Small intestine (tissue), 7 donors: ENCODE measurements around the gene CKAP2L. TPM values are rescaled to one million over a fixed set of nuclear protein-coding genes. Genes with fewer than 3 reads are reported as not detected.

ENCODE experiments used
- DNase-seq, 2 donors: peaks; one replicate each; pipeline versions ENCODE4 v3.0.0 to v3.0.0-alpha.2; 2013
- FAIRE-seq: peaks from 2 replicates; lab custom pipeline; 2012; peaks lifted over from hg19 to GRCh38; lab: Jason Lieb, UNC
- H3K27ac ChIP-seq, 3 donors: one replicate each; pipeline ENCODE4 v1.5.1; 2013; ENCODE audit warnings: low read length in 2 of 3, mild to moderate bottlenecking in 2 of 3, control low read depth in 1 of 3, inconsistent platforms in 1 of 3, low read depth in 1 of 3, moderate library complexity in 1 of 3
- H3K27me3 ChIP-seq, 3 donors: one replicate each; pipeline ENCODE4 v1.6.1; 2013; ENCODE audit warnings: low read length in 3 of 3, inconsistent platforms in 1 of 3; ENCODE audit not compliant: control insufficient read depth in 3 of 3, insufficient read depth in 3 of 3
- H3K36me3 ChIP-seq, 3 donors: one replicate each; pipeline ENCODE4 v1.6.1; 2013; ENCODE audit warnings: low read length in 3 of 3, inconsistent platforms in 1 of 3, low read depth in 1 of 3, mild to moderate bottlenecking in 1 of 3, moderate library complexity in 1 of 3; ENCODE audit not compliant: control insufficient read depth in 3 of 3, insufficient read depth in 2 of 3
- H3K4me1 ChIP-seq, 3 donors: one replicate each; pipeline ENCODE4 v1.6.1; 2013; ENCODE audit warnings: low read length in 2 of 3, inconsistent platforms in 1 of 3, low read depth in 1 of 3, mild to moderate bottlenecking in 1 of 3, moderate library complexity in 1 of 3; ENCODE audit not compliant: control insufficient read depth in 3 of 3, insufficient read depth in 2 of 3
- H3K4me3 ChIP-seq, 3 donors: one replicate each; pipeline ENCODE4 v1.5.1; 2013; ENCODE audit warnings: low read length in 3 of 3, control low read depth in 1 of 3, inconsistent platforms in 1 of 3, low read depth in 1 of 3, mild to moderate bottlenecking in 1 of 3, moderate library complexity in 1 of 3
- H3K9me3 ChIP-seq, 2 donors: one replicate each; pipeline ENCODE4 v1.6.1; 2013; ENCODE audit warnings: low read depth in 1 of 2, low read length in 1 of 2; ENCODE audit not compliant: control insufficient read depth in 2 of 2, insufficient read depth in 1 of 2
- WGBS, 3 donors: extraction: QIAGEN DNeasy Blood & Tissue Kit; methylation state at CpG; one replicate each; pipeline ENCODE4 v1.1.7; 2013; 5-methylcytosine and 5-hydroxymethylcytosine counted together
- polyA plus RNA-seq, 4 donors: library from polyadenylated mRNA; stranded (reverse) in 3 of 4; unstranded in 1 of 4; fragments of 200-250 nt in 3 of 4; fragments of 120-200 nt in 1 of 4; gene quantifications; one replicate each; pipeline versions ENCODE4 v1.2.1 to v1.2.3, GENCODE V29; 2013
- donor health status: healthy with polysubstance abuse.
- donor health status: control.
- donor health status: control.
- donor health status: Bipolar disorder and iron deficiency.
- donor health status: healthy.

CKAP2L gene
- polyA plus RNA-seq, 4 donors: 3.6 to 8.0 TPM; not detected in 2

DNA sequence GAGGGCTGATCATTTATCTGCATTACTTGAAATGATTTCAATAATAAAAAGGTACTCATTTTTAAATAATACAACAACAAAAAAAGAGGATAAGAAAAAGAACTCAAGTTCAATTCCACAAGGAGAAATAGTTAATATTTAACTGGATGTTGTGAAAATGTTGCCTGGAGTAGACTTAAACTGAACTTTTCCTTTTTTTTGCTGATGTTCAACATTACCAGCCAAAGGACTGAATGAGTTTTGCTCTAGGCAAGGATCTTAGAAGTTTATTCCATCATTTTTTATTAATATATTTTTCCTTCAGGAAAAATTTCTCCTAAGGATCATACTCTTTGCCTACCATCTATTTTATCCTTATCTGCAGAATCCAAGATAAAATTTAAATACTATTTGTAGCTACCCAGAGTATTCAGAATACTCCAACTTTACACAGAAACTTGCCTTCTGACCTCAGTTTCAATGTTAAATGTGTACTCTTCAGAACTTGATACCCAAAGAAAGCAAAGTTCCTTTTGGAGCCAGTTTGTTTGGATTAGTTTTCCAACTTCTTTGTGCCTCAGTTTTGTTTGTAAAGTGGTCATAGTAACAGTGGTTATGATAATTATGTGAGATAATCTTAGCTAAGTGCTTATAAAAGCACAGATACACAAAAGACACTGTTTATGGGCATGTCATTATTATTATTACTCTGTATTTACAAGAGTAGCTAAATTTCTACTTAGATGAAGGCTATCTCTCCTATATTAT is 12.8 kb downstream of the CKAP2L start:
- peak overlapping the region in 1 of 3 donors; percentile 61 for H3K27ac ChIP-seq
- DNase-seq (peak in 1 of 2 donors; percentile 58), FAIRE-seq (no peak)
- no peaks in the 10 kb centered on the region for H3K9me3 ChIP-seq
- no peak overlapping the region for H3K4me3 ChIP-seq
- no peaks in the 10 kb centered on the region for H3K27me3 ChIP-seq
- peaks cover 0 to 3% (median 0%) of the 10 kb centered on the region in 3 donors for H3K36me3 ChIP-seq
- H3K4me1 ChIP-seq: peaks cover 0 to 28% (median 4%) of the 10 kb centered on the region in 3 donors

GRCh38 chr2:112750560-112750843 is 13.9 kb downstream of the CKAP2L start:
- H3K9me3 ChIP-seq: no peaks in the 10 kb centered on the region
- DNase-seq (no peak), FAIRE-seq (peak; percentile 15)
- peaks cover 0 to 19% (median 4%) of the 10 kb centered on the region in 3 donors for H3K4me1 ChIP-seq
- H3K4me3 ChIP-seq: no peak overlapping the region
- no peak overlapping the region for H3K27ac ChIP-seq
- H3K36me3 ChIP-seq: peaks cover 0 to 3% (median 0%) of the 10 kb centered on the region in 3 donors
- H3K27me3 ChIP-seq: no peaks in the 10 kb centered on the region

- no peaks in the 10 kb centered on the region for H3K27me3 ChIP-seq
- no peak overlapping the region for H3K4me3 ChIP-seq
- H3K9me3 ChIP-seq: no peaks in the 10 kb centered on the region
- peaks cover 0 to 3% (median 0%) of the 10 kb centered on the region in 3 donors for H3K36me3 ChIP-seq
- DNase-seq (peak; percentile 73 to 86), FAIRE-seq (no peak)
- 63 to 75% (median 68%) methylated on average over 9 of the region's 9 CpGs for WGBS, 3 donors
- H3K27ac ChIP-seq: peak overlapping the region in 1 of 3 donors; percentile 8
- peaks cover 0 to 15% (median 4%) of the 10 kb centered on the region in 3 donors for H3K4me1 ChIP-seq
Measured at GRCh38 chr2:112749755-112750559, 14.5 kb downstream of the CKAP2L start.

DNA sequence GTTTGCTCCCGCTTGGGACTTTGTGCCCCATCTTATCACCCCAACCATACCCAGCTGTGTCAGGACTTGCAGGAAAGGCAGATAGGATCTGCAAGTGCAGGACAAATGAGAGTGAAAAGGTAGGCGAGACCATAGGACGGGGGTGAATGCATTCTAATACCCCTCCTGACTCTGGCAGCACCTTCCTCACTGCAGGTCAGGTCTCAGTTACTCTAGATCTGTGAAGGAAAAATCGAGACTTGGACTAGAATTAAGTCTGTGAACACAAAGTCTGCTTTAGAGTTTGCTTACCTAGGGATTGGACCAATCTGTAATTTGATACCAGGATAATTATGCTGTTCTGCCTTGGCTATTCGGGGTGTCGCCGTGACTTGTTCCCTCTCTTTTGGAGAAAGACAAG is 23.9 kb downstream of the CKAP2L start:
- H3K4me1 ChIP-seq: peaks cover 2 to 37% (median 3%) of the 10 kb centered on the region in 3 donors
- no peak for FAIRE-seq
- peak in 1 of 2 donors; percentile 56 for DNase-seq
- H3K9me3 ChIP-seq: no peaks in the 10 kb centered on the region
- H3K27ac ChIP-seq: peak overlapping the region in 1 of 3 donors; percentile 30
- H3K4me3 ChIP-seq: no peak overlapping the region
- 89 to 94% (median 93%) methylated on average over 7 of the region's 7 CpGs for WGBS, 3 donors
- H3K36me3 ChIP-seq: peaks cover 0 to 6% (median 0%) of the 10 kb centered on the region in 3 donors
- no peaks in the 10 kb centered on the region for H3K27me3 ChIP-seq

GRCh38 chr2:112737542-112738232 is 26.7 kb downstream of the CKAP2L start:
- 49 to 69% (median 50%) methylated on average over 1 of the region's 1 CpG for WGBS, 3 donors
- no peak overlapping the region for H3K4me3 ChIP-seq

GRCh38 chr2:112733871-112734270 is 30.5 kb downstream of the CKAP2L start:
- H3K27ac ChIP-seq: peak overlapping the region in 1 of 3 donors; percentile 55

More at GRCh38 chr2:112737542-112738232, 26.7 kb downstream of the CKAP2L start:
- Histone ChIP-seq H3K9me3 (no peaks in the 10 kb centered on the region), H3K36me3 (peaks cover 0 to 3% (median 0%) of the 10 kb centered on the region in 3 donors), H3K27me3 (no peaks in the 10 kb centered on the region), H3K4me1 (peaks cover 3 to 52% (median 6%) of the 10 kb centered on the region in 3 donors), H3K27ac (peak overlapping the region in 1 of 3 donors; percentile 41)
- DNase-seq (peak; percentile 61 to 68), FAIRE-seq (no peak)

DNA sequence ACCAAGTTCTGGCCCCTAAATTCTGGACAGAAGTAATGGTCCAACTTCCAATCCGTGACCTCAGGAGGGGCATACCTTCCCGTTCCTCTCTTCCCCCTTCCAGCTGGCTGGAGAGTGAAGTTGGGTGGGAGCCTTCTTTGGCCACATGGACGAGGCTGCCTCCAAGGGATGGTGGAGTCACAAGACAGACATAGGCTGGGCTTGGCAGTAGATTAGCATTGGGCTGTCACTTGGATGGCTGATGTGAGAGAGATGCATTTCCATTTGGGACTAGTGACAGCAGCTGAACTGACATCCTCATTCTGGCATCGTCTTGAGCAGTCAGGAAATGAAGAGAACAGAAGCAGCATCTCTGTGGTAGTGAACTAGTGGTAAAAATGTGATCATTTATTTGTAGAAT is 31.0 kb downstream of the CKAP2L start:
- H3K9me3 ChIP-seq: no peaks in the 10 kb centered on the region
- no peaks in the 10 kb centered on the region for H3K27me3 ChIP-seq
- no peaks in the 10 kb centered on the region for H3K36me3 ChIP-seq
- peaks cover 3 to 32% (median 6%) of the 10 kb centered on the region in 3 donors for H3K4me1 ChIP-seq
- 21 to 42% (median 40%) methylated on average over 4 of the region's 4 CpGs for WGBS, 3 donors
- FAIRE-seq: no peak
- peak overlapping the region in 1 of 3 donors; percentile 41 for H3K27ac ChIP-seq
- H3K4me3 ChIP-seq: no peak overlapping the region
- no peak for DNase-seq

More at GRCh38 chr2:112733871-112734270, 30.5 kb downstream of the CKAP2L start:
- Histone ChIP-seq H3K9me3 (no peaks in the 10 kb centered on the region), H3K4me1 (peaks cover 3 to 36% (median 6%) of the 10 kb centered on the region in 3 donors), H3K27me3 (no peaks in the 10 kb centered on the region), H3K36me3 (no peaks in the 10 kb centered on the region), H3K4me3 (no peak overlapping the region)
- DNase-seq: peak; percentile 81 to 88
- WGBS, 3 donors: 18 to 50% (median 32%) methylated on average over 1 of the region's 1 CpG
- FAIRE-seq: no peak

GRCh38 chr2:112731479-112731878 is 32.9 kb downstream of the CKAP2L start:
- Histone ChIP-seq H3K9me3 (no peaks in the 10 kb centered on the region), H3K4me3 (no peak overlapping the region), H3K4me1 (peaks cover 0 to 22% (median 3%) of the 10 kb centered on the region in 3 donors), H3K27me3 (no peaks in the 10 kb centered on the region), H3K36me3 (no peaks in the 10 kb centered on the region), H3K27ac (no peak overlapping the region)
- DNase-seq (no peak), FAIRE-seq (no peak)
- 67 to 87% (median 85%) methylated on average over 2 of the region's 2 CpGs for WGBS, 3 donors
